NCI-H510A treated with DMSO at 0.1 percent for 48 hours (cell line): Measurements from ENCODE around the gene RNF123.

Experiments used
- DNase-seq: peaks from one replicate; lab custom pipeline; 2025; lab: John Stamatoyannopoulos, UW

RNF123 gene

GRCh38 chr3:49750056-49750455 is 60.7 kb downstream of the RNF123 start:
- DNase-seq, result no peak

GRCh38 chr3:49751501-49751900 is 62.1 kb downstream of the RNF123 start:
- DNase-seq, result no peak

DNA sequence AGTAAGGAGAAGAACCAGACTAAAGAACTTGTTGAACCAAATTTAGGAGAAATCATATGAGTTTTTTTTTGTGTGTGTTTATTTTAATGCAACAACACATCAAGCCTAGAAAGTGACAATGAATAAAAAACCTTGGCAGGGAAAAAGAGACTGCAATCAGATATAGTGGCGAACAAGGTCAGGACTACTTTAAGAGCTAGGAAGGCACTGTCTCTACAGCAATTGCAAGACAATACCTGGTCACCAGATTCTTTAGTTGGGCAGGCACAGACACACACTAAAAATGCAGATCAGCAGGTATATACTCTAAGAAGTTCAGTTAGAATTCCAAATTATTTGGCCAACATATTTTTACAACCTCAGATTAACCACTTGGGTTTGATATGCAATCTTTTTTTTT is 65.2 kb downstream of the RNF123 start:
- DNase-seq, result no peak

- DNase-seq, result no peak
Observed at GRCh38 chr3:49756036-49756435, 66.7 kb downstream of the RNF123 start.

DNA sequence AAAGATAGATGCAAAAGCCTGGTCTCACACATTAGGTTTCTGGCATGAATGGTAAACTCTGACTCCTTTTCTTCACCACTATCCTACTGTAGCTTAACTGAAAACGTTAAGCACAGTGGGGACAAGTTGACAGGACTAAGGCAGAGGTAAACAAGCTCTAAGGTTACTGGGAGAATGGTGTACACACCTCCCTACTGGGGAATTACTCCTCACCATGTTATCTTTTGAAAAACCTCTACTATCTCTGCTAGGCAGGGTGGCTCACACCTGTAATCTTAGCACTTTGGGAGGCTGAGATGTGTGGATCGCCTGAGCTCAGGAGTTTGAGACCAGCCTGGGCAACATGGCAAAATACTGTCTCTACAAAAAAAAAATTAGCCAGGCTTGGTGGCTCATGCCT is 67.8 kb downstream of the RNF123 start:
- no peak for DNase-seq

GRCh38 chr3:49759226-49759625 is 69.9 kb downstream of the RNF123 start:
- no peak for DNase-seq

DNA sequence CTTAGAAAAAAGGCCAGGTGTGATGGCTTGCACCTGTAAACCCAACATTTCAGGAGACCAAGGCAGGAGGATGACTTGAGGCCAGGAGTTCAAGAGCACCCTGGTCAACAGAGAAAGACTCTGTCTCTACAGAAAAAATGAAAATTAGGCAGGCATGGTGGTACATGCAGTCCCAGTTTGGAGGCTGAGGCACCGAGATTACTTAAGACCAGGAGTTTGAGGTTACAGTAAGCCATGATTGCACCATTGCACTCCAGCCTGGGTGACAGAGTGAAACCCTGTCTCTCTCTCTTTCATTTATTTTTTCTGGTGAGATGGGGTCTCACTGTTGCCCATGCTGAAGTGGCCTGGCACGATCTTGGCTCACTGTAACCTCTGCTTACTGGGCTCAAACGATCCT is 72.3 kb downstream of the RNF123 start:
- no peak for DNase-seq

- no peak for DNase-seq
Observed at GRCh38 chr3:49763981-49764380, 74.6 kb downstream of the RNF123 start.

GRCh38 chr3:49769286-49769915 is 80.0 kb downstream of the RNF123 start:
- DNase-seq, result no peak

DNA sequence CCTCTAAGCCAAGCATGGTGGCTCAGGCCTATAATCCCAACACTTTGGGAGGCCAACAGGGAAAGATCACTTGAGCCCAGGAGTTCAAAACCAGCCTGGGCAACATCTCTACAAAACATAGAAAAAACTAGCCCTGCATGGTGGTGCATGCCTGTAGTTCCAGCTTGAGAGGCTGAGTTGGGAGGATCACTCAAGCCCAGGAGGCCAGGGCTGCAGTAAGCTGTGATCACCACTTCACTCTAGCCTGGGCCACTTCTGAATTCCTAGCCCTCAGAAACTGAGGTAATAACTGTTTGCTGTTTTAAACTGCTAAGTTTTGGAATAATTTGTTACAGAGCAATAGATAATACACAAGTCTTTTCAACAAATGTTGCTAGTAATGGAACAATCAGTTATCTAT is 80.6 kb downstream of the RNF123 start:
- DNase-seq, result no peak
